Ishikawa (cell line): ENCODE measurements around the gene MDM4.

Experiments used
- CEBPB ChIP-seq: IDR thresholded peaks from 2 replicates; pipeline ENCODE4 v1.6.1; 2012
- CREB1 ChIP-seq: IDR thresholded peaks from 2 replicates; pipeline ENCODE4 v1.6.1; 2012; ENCODE audit warnings: low read depth
- EGR1 ChIP-seq: IDR thresholded peaks from 2 replicates; pipeline ENCODE4 v1.6.1; 2012
- EP300 ChIP-seq: IDR thresholded peaks from 2 replicates; pipeline ENCODE4 v1.6.1; 2012; ENCODE audit warnings: borderline replicate concordance
- FOXM1 ChIP-seq: IDR thresholded peaks from 2 replicates; pipeline ENCODE4 v1.6.1; 2012; ENCODE audit warnings: low read depth, borderline replicate concordance
- MAX ChIP-seq: IDR thresholded peaks from 2 replicates; pipeline ENCODE4 v1.6.1; 2012
- NFIC ChIP-seq: IDR thresholded peaks from 2 replicates; pipeline ENCODE4 v1.6.1; 2012
- RAD21 ChIP-seq: IDR thresholded peaks from 2 replicates; pipeline ENCODE4 v1.6.1; 2012; ENCODE audit warnings: low read depth
- REST ChIP-seq: IDR thresholded peaks from 2 replicates; pipeline ENCODE4 v1.6.1; 2012; ENCODE audit warnings: low read depth, mild to moderate bottlenecking
- TAF1 ChIP-seq: IDR thresholded peaks from 2 replicates; pipeline ENCODE4 v1.6.1; 2012; ENCODE audit warnings: low read depth, mild to moderate bottlenecking
- TCF12 ChIP-seq: IDR thresholded peaks from 2 replicates; pipeline ENCODE4 v1.6.1; 2012; ENCODE audit warnings: low read depth
- TEAD4 ChIP-seq: IDR thresholded peaks from 2 replicates; pipeline ENCODE4 v1.6.1; 2012
- USF1 ChIP-seq: IDR thresholded peaks from 2 replicates; pipeline ENCODE4 v1.6.1; 2012
- YY1 ChIP-seq: IDR thresholded peaks from 2 replicates; pipeline ENCODE4 v1.6.1; 2012; ENCODE audit warnings: low read depth
- ZBTB7A ChIP-seq: IDR thresholded peaks from 2 replicates; pipeline ENCODE4 v1.6.1; 2012; ENCODE audit warnings: low read depth

The MDM4 gene

GRCh38 chr1:204599596-204599995, 83.4 kb downstream of the MDM4 start:
- TF ChIP-seq MAX (no peak), TEAD4 (no peak), RAD21 (no peak), CREB1 (no peak), CEBPB (no peak), REST (no peak), EP300 (no peak), YY1 (no peak), ZBTB7A (no peak), USF1 (no peak), FOXM1 (no peak), TAF1 (no peak), TCF12 (no peak)

- TF ChIP-seq MAX (no peak), EP300 (no peak), USF1 (no peak), REST (no peak), CREB1 (no peak)
Measured at GRCh38 chr1:204600203-204600602, 84.0 kb downstream of the MDM4 start.

GRCh38 chr1:204600968-204601367, 84.8 kb downstream of the MDM4 start:
- TF ChIP-seq REST, result no peak
- TF ChIP-seq CREB1, result no peak
- TF ChIP-seq FOXM1, result no peak
- TF ChIP-seq MAX, result no peak
- no peak for TF ChIP-seq USF1
- no peak for TF ChIP-seq TCF12
- TF ChIP-seq YY1, result no peak
- TF ChIP-seq EP300, result no peak
- TF ChIP-seq EGR1, result no peak

GRCh38 chr1:204602111-204602579, 85.9 kb downstream of the MDM4 start:
- TF ChIP-seq RAD21, result no peak
- no peak for TF ChIP-seq CEBPB
- no peak for TF ChIP-seq EP300
- no peak for TF ChIP-seq FOXM1
- TF ChIP-seq ZBTB7A, result no peak
- TF ChIP-seq CREB1, result no peak
- no peak for TF ChIP-seq USF1
- no peak for TF ChIP-seq EGR1
- TF ChIP-seq TEAD4, result no peak
- TF ChIP-seq TCF12, result no peak
- TF ChIP-seq MAX, result no peak
- TF ChIP-seq REST, result no peak
- TF ChIP-seq NFIC, result no peak
- TF ChIP-seq TAF1, result no peak
- TF ChIP-seq YY1, result no peak
